ENCODE data around the gene SLC2A6.

The SLC2A6 gene

DNA sequence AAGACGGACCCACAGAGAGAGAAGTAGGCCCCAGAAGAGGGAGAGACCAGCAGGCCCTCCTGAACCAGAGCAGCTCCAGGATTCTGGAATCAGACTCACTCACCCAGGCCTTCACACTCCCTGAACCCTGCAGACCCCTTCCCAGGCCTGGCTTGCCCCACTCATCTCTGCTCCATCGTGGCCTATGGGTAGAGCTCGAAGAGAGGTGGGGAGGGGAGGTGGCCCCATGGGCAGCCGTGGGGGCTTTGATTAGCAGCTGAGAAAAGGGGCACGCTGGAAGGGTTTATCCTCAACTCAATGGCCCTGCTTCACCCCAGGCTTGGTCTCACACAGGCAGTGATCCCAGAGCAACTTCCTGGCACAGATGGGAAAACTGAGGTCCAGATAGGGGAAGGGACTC lies 45.2 kb upstream of the SLC2A6 start:
- Histone ChIP-seq H3K36me3 (ENCODE audit: insufficient read depth, low read length) (no peaks in the 10 kb centered on the region), H3K27me3 (ENCODE audit: insufficient read depth, low read length, poor library complexity, severe bottlenecking) (no peaks in the 10 kb centered on the region), H3K79me2 (ENCODE audit: insufficient read depth, low read length) (no peaks in the 10 kb centered on the region), H3K4me1 (ENCODE audit: insufficient read depth, low read length, poor library complexity, severe bottlenecking) (peaks cover 46% of the 10 kb centered on the region), H4K20me1 (ENCODE audit: insufficient read depth, low read length, poor library complexity, severe bottlenecking) (no peaks in the 10 kb centered on the region), H2AFZ (ENCODE audit: low read length) (no peak overlapping the region), H3K9ac (ENCODE audit: low read depth, low read length, poor library complexity, severe bottlenecking) (no peak overlapping the region), H3K4me2 (ENCODE audit: low read depth, low read length, poor library complexity, severe bottlenecking) (no peak overlapping the region), H3K9me2 (replicated peaks; ENCODE audit: low read depth, low read length) (no peaks in the 10 kb centered on the region), H3K4me3 (ENCODE audit: low read length, poor library complexity, severe bottlenecking) (no peak overlapping the region), H3F3A (ENCODE audit: low read depth) (no peaks in the 10 kb centered on the region), H3K9me3 (ENCODE audit: insufficient read depth, low read depth, low read length) (no peaks in the 10 kb centered on the region)
- TF ChIP-seq CTCF (conservative IDR thresholded peaks at IDR 0.05; ENCODE audit: low read length) = no peak
- no peak for TF ChIP-seq EZH2phosphoT487 (IDR thresholded peaks at IDR 0.05; ENCODE audit: borderline replicate concordance)

DNA sequence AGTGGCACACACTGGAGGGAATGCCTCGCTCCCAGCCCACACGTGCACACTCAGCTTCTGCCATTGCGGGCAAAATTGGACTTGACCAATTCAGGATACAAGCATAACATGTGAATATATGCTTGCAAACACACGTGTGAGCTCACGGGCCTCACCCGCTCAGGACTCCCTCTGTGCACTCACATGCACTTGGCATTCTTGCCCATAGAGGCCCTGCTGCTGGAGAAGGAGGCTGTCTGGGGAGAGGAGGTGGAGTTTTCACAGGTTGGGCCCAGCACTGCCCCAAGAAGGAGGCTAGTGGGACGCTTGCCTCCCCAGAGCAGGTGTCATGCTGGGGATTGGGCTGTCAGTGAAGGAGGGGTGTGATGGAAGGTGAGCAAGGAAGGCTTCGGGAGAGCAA lies 44.2 kb upstream of the SLC2A6 start:
- H3K4me2 ChIP-seq (ENCODE audit: low read depth, low read length, poor library complexity, severe bottlenecking) = peak overlapping the region; percentile 61
- H3K27me3 ChIP-seq (ENCODE audit: insufficient read depth, low read length, poor library complexity, severe bottlenecking) = no peaks in the 10 kb centered on the region
- no peaks in the 10 kb centered on the region for H3F3A ChIP-seq (ENCODE audit: low read depth)
- TF ChIP-seq CTCF (conservative IDR thresholded peaks at IDR 0.05; ENCODE audit: low read length) = no peak
- peak overlapping the region; percentile 61 for H3K9ac ChIP-seq (ENCODE audit: low read depth, low read length, poor library complexity, severe bottlenecking)
- no peaks in the 10 kb centered on the region for H4K20me1 ChIP-seq (ENCODE audit: insufficient read depth, low read length, poor library complexity, severe bottlenecking)
- H3K36me3 ChIP-seq (ENCODE audit: insufficient read depth, low read length) = no peaks in the 10 kb centered on the region
- peaks cover 46% of the 10 kb centered on the region for H3K4me1 ChIP-seq (ENCODE audit: insufficient read depth, low read length, poor library complexity, severe bottlenecking)
- H2AFZ ChIP-seq (ENCODE audit: low read length) = no peak overlapping the region
- H3K9me2 ChIP-seq (replicated peaks; ENCODE audit: low read depth, low read length) = no peaks in the 10 kb centered on the region
- H3K79me2 ChIP-seq (ENCODE audit: insufficient read depth, low read length) = no peaks in the 10 kb centered on the region
- H3K4me3 ChIP-seq (ENCODE audit: low read length, poor library complexity, severe bottlenecking) = no peak overlapping the region
- no peaks in the 10 kb centered on the region for H3K9me3 ChIP-seq (ENCODE audit: insufficient read depth, low read depth, low read length)

- peaks cover 45% of the 10 kb centered on the region for H3K4me1 ChIP-seq (ENCODE audit: insufficient read depth, low read length, poor library complexity, severe bottlenecking)
- H3K79me2 ChIP-seq (ENCODE audit: insufficient read depth, low read length) = no peaks in the 10 kb centered on the region
- no peaks in the 10 kb centered on the region for H3F3A ChIP-seq (ENCODE audit: low read depth)
- no peaks in the 10 kb centered on the region for H3K27me3 ChIP-seq (ENCODE audit: insufficient read depth, low read length, poor library complexity, severe bottlenecking)
- H3K9me3 ChIP-seq (ENCODE audit: insufficient read depth, low read depth, low read length) = no peaks in the 10 kb centered on the region
- H3K9me2 ChIP-seq (replicated peaks; ENCODE audit: low read depth, low read length) = no peaks in the 10 kb centered on the region
- H3K4me2 ChIP-seq (ENCODE audit: low read depth, low read length, poor library complexity, severe bottlenecking) = peak overlapping the region; percentile 61
- peak overlapping the region; percentile 13 for H3K4me3 ChIP-seq (ENCODE audit: low read length, poor library complexity, severe bottlenecking)
- no peaks in the 10 kb centered on the region for H4K20me1 ChIP-seq (ENCODE audit: insufficient read depth, low read length, poor library complexity, severe bottlenecking)
- no peaks in the 10 kb centered on the region for H3K36me3 ChIP-seq (ENCODE audit: insufficient read depth, low read length)
- TF ChIP-seq EZH2phosphoT487 (IDR thresholded peaks at IDR 0.05; ENCODE audit: borderline replicate concordance) = no peak
- no peak for TF ChIP-seq CTCF (conservative IDR thresholded peaks at IDR 0.05; ENCODE audit: low read length)
- peak overlapping the region; percentile 61 for H3K9ac ChIP-seq (ENCODE audit: low read depth, low read length, poor library complexity, severe bottlenecking)
- no peak overlapping the region for H2AFZ ChIP-seq (ENCODE audit: low read length)
Observed at GRCh38 chr9:133522073-133522910, 43.4 kb upstream of the SLC2A6 start.
